Measurements from ENCODE around the gene LASP1NB.
"Not testable (repeated sequence)": the region's sequence is repeated elsewhere in the genome, so short reads cannot be mapped to it uniquely, and the experiment has no call there.

The LASP1NB gene

DNA sequence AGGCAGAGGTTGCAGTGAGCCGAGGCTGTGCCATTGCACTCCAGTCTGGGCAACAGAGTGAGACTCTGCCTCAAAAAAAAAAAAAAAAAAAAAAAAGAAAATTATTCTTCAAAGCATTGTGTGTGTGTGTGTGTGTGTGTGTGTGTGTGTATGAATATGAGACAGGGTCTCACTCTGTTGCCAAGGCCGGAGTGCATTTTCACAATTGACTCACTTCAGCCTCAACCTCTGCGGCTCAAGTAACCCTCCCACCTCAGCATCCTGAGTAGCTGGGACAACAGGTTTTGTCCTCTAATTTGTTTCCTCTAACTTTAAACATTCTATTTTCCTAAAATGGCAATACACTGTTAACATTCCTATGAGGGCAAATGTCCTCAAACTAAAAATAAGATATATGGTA is 34.1 kb downstream of the LASP1NB start:
- in situ Hi-C loops (cut with MboI; ENCODE audit: low sequenced_read_pairs): no loop called here

DNA sequence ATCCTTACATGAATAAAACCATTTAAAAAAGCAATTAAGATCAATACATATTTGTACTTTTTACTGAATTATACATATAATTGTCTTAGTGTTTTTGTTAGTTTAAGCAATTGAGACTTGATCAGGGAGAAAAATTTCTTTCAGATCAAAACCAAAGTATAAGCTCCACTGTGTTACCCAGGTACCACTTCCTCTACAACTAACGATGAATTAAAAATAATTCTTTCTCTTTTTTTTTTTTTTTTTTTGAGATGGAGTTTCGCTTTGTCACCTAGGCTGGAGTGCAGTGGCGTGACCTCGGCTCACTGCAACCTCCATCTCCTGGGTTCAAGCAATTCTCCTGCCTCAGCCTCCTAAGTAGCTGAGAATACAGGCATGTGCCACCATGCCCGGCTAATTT is 35.0 kb downstream of the LASP1NB start:
- in situ Hi-C loops (cut with MboI; ENCODE audit: low sequenced_read_pairs): no loop called here

DNA sequence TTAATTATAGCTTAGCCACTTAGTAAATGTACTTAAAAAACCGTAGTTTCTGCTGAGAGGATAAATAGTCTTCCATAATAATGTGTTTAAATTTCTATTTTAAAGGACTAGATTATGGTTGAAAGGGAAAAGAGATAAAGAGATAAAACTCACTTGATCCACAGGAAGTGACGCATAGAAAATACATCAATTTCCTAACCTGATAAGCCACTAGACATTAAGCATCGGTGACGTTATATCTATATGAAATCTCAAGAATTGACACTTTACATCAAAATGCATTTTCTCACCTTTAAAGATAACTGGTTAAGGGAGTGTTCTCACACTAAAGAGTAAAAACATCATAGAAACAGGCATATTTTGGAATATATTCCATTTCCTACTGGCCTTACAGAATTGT is 36.0 kb downstream of the LASP1NB start:
- in situ Hi-C loops (cut with MboI; ENCODE audit: low sequenced_read_pairs): no loop called here

DNA sequence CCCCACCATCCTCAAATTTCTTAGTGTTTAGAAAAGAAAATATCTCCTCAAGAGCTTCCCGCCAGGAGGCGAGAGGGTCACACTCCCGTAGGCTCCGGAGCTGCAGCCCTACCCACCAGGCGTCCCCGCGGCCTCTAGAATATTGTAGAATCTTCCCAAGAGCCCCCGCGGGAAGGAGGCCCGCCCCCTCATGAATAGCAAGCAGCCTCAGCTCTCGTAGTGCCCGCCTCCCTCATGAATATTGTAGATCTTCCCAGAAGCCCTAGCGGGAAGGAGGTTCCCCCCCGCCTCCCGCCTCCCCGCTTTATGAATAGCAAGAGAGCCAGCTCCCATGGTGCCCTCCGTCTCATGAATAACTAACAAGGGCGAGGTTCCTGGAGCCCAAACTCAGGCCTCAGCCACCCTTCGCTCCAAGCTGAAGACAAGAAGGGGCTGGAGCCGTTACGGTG is 41.9 kb downstream of the LASP1NB start, which contains the start of gene FBXO47:
FBXO47 (minus strand) TSS at position 114 of the 449 bp plus-strand sequence. CDS start 4,378 bp downstream, outside the sequence.
- in situ Hi-C loops (cut with MboI; ENCODE audit: low sequenced_read_pairs): no loop called here

DNA sequence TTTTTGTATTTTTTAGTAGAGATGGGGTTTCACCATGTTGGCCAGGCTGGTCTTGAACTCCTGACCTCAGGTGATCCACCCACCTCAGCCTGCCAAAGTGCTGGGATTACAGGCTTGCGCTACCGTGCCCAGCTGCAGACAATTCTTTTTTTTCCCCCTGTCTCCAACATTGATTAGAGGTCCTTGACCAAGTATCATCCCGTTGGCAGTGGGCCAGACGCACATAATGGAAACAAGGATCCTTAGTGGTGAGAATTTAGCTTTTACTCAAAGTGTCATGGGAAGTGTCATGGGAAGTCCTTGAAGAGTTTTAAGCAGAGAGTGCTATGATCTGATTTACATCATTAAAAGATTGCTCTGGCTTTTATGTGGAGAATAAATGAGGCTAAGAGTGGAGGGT is 43.9 kb downstream of the LASP1NB start:
- in situ Hi-C loops (cut with MboI; ENCODE audit: low sequenced_read_pairs): no loop called here

DNA sequence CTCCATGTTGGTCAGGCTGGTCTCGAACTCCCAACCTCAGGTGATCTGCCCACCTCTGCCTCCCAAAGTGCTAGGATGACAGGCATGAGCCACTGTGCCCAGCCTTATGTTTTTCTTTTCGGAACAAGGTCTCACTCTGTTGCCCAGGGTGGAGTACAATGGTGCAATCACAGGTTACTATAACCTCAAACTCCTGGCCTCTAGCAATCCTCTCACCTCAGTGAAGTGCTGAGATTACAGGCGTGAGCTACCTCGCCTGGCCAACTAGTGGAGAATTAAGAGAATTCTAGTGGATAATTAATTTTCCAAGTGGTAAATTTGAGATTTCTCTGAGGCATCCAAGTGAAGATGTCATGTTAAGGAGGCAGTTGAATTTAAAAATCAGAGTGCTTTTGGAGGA is 44.7 kb downstream of the LASP1NB start:
- in situ Hi-C loops (cut with MboI; ENCODE audit: low sequenced_read_pairs): no loop called here

DNA sequence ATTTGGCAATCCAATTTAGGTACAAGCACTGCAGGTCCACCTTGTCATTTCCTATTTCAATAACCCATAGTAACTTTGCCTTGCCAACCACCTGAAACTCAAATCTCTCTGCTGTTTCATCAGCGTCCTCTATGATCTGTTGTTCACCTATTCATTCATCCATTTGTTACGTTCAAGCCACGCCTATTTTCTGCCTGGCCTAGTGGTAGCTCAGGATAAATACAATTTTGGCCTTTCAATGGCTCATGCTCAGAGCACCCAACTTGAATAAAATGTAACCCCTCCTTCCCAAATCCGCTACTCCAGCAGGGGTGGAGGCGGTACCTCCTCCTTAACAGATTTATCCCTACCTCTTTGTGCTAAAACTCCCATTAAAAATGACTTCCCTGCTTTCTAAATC is 45.4 kb downstream of the LASP1NB start:
- in situ Hi-C loops (cut with MboI; ENCODE audit: low sequenced_read_pairs): no loop called here

DNA sequence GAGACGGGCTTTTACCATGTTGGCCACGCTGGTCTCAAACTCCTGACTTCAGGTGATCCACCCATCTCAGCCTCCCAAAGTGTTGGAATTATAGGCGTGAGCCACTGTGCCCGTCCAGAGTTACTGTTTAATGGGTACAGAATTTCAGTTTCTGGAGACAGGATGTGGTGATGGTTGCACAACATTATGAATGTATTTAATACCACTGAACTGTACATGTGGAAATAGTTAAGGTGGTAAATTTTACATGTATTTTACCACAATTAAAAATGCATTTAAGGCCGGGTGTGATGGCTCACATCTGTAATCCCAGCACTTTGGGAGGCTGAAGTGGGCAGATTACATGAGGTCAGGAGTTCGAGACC is 50.8 kb downstream of the LASP1NB start:
- in situ Hi-C loops (cut with MboI; ENCODE audit: low sequenced_read_pairs): not testable (repeated sequence)

DNA sequence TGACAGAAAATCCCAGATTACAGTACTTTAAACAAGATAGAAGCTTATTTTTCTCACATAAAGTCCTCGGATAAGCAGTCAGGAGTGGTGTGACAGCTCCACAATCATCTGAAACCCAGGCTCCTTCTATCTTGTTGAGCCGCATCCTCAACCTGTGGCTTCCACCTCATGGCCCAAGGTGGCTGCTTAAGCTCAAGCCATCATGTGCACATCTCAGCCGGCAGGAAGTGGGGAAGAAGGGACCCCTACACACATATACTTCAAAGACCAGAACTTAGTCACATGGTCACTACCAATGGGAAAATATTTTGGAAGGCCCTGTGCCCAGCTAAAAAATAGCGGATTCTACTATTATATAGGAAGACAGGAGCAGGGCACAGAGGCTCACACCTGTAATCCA is 52.8 kb downstream of the LASP1NB start:
- in situ Hi-C loops (cut with MboI; ENCODE audit: low sequenced_read_pairs): no loop called here
